HUES6 (cell line): ENCODE measurements around the gene MAP3K12.
A peak's percentile ranks its signal among the peaks of the same experiment; 100 is the strongest.
"Not testable (repeated sequence)": the region's sequence is repeated elsewhere in the genome, so short reads cannot be mapped to it uniquely, and the experiment has no call there.

Source experiments
- H3K27ac ChIP-seq: 2 replicates; pipeline ENCODE4 v1.7.0; 2013; ENCODE audit warnings: low read depth, mild to moderate bottlenecking, low read length, inconsistent platforms
- H3K27me3 ChIP-seq: 2 replicates; pipeline ENCODE4 v1.6.1; 2013; ENCODE audit warnings: low read length; ENCODE audit not compliant: control insufficient read depth, insufficient read depth
- H3K36me3 ChIP-seq: 2 replicates; pipeline ENCODE4 v1.6.1; 2013; ENCODE audit warnings: low read length; ENCODE audit not compliant: control insufficient read depth, insufficient read depth
- H3K4me1 ChIP-seq: 2 replicates; pipeline ENCODE4 v1.6.1; 2013; ENCODE audit warnings: low read length; ENCODE audit not compliant: control insufficient read depth, insufficient read depth
- H3K4me3 ChIP-seq: 2 replicates; pipeline ENCODE4 v1.5.1; 2013; ENCODE audit warnings: low read depth, low read length
- H3K9ac ChIP-seq: one replicate; pipeline ENCODE4 v1.6.1; 2013; ENCODE audit warnings: mild to moderate bottlenecking, low read length
- H3K9me3 ChIP-seq: 2 replicates; pipeline ENCODE4 v1.6.1; 2013; ENCODE audit warnings: low read depth, low read length; ENCODE audit not compliant: control insufficient read depth, insufficient read depth

The MAP3K12 gene, protein sequence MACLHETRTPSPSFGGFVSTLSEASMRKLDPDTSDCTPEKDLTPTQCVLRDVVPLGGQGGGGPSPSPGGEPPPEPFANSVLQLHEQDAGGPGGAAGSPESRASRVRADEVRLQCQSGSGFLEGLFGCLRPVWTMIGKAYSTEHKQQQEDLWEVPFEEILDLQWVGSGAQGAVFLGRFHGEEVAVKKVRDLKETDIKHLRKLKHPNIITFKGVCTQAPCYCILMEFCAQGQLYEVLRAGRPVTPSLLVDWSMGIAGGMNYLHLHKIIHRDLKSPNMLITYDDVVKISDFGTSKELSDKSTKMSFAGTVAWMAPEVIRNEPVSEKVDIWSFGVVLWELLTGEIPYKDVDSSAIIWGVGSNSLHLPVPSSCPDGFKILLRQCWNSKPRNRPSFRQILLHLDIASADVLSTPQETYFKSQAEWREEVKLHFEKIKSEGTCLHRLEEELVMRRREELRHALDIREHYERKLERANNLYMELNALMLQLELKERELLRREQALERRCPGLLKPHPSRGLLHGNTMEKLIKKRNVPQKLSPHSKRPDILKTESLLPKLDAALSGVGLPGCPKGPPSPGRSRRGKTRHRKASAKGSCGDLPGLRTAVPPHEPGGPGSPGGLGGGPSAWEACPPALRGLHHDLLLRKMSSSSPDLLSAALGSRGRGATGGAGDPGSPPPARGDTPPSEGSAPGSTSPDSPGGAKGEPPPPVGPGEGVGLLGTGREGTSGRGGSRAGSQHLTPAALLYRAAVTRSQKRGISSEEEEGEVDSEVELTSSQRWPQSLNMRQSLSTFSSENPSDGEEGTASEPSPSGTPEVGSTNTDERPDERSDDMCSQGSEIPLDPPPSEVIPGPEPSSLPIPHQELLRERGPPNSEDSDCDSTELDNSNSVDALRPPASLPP

DNA sequence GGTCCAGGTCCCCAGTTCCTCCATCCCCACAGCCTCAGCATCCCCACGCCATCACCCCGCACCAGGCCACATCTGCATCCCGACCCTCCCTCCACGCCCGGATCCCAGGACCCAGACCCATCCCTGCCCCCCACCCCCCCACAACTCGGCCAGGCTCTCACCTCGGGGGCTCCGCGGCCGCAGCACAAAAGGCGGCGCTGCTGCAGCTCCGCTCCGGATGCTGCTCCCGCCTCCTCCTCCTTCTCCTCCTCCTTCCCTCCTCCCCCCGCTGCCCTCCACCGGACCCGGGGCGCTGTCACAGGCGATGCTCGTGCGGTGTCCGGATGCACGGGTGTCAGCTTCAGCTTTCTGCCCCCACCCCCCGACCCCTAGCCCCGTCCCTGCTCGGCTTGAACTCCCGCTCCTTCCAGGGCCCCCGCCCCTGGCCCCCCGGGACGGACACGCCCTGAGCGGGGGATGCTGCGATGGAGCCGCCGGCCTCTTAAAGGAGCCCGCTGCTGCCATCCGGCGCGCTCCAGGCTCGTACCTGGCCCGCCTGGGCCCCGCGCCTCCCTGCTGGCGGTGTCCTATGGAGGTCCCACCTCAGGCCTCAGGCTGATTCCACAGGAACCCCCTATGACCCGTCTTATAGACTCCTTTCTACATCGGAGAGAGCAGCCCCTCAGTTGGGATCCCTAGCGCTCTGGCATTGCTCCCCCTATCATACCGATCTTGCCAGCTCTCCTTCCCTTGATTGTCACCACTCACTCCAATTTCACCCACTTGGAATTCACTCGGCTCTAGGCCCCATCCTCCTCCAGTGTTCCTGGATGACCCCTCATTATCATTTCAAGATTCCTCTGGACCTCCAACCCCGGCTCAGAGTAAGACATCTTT lies at the start of gene MAP3K12:
Gene MAP3K12, minus strand, starts transcription at position 193 of the 876 bp plus-strand sequence. CDS start 12,067 bp downstream, outside the sequence.
- Histone ChIP-seq H3K36me3 (peaks cover 17% of the 10 kb centered on the region), H3K4me1 (peaks cover 35% of the 10 kb centered on the region)

DNA sequence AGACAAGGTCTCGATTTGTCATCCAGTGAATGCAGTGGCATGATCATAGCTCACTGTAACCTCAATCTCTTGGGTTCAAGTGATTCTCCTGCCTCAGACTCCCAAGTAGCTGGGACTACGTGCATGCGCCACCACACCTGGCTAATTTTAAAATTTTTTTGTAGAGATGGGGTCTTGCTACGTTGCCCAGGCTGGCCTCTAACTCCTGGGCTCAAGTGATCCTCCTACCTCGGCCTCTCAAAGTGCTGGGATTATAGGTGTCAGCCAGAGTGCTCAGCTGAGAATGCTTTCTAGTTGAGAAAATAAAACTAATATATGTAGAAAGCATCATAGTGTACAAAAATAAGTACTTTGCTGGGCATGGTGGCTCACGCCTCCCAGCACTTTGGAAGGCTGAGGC lies 49.1 kb upstream of the MAP3K12 start:
- H3K4me1 ChIP-seq, H3K27me3 ChIP-seq, H3K9ac ChIP-seq, H3K27ac ChIP-seq, H3K4me3 ChIP-seq, H3K9me3 ChIP-seq: not testable (repeated sequence)
- H3K36me3 ChIP-seq: peaks cover 19% of the 10 kb centered on the region

More for the DNA sequence above, at the start of gene MAP3K12:
- Histone ChIP-seq H3K9ac (peak within 1 kb of the TSS; percentile 64), H3K4me3 (peak within 1 kb of the TSS; percentile 76), H3K9me3 (no peaks in the 10 kb centered on the region), H3K27ac (no peak within 1 kb of the TSS), H3K27me3 (no peaks in the 10 kb centered on the region)

- H3K27ac ChIP-seq: no peak overlapping the region
- no peaks in the 10 kb centered on the region for H3K27me3 ChIP-seq
- peaks cover 3% of the 10 kb centered on the region; the same call in 1 of the 2 replicates for H3K4me1 ChIP-seq
- H3K4me3 ChIP-seq: no peak overlapping the region
- no peaks in the 10 kb centered on the region for H3K9me3 ChIP-seq
- peaks cover 12% of the 10 kb centered on the region; the same call in 1 of the 2 replicates for H3K36me3 ChIP-seq
- H3K9ac ChIP-seq: no peak overlapping the region
These were observed 44.3 kb upstream of the MAP3K12 start for GRCh38 chr12:53543539-53543938.

GRCh38 chr12:53539526-53539925 lies 40.3 kb upstream of the MAP3K12 start:
- H3K36me3 ChIP-seq: peaks cover 29% of the 10 kb centered on the region
- no peaks in the 10 kb centered on the region for H3K27me3 ChIP-seq
- no peak overlapping the region for H3K4me3 ChIP-seq
- no peaks in the 10 kb centered on the region for H3K9me3 ChIP-seq
- no peak overlapping the region for H3K27ac ChIP-seq
- H3K4me1 ChIP-seq: peaks cover 3% of the 10 kb centered on the region; the same call in 1 of the 2 replicates
- H3K9ac ChIP-seq: no peak overlapping the region

GRCh38 chr12:53538209-53538689 lies 39.0 kb upstream of the MAP3K12 start:
- no peaks in the 10 kb centered on the region for H3K4me1 ChIP-seq
- no peaks in the 10 kb centered on the region for H3K9me3 ChIP-seq
- H3K27me3 ChIP-seq: no peaks in the 10 kb centered on the region
- H3K4me3 ChIP-seq: no peak overlapping the region
- H3K27ac ChIP-seq: no peak overlapping the region
- no peak overlapping the region for H3K9ac ChIP-seq
- H3K36me3 ChIP-seq: peaks cover 38% of the 10 kb centered on the region

DNA sequence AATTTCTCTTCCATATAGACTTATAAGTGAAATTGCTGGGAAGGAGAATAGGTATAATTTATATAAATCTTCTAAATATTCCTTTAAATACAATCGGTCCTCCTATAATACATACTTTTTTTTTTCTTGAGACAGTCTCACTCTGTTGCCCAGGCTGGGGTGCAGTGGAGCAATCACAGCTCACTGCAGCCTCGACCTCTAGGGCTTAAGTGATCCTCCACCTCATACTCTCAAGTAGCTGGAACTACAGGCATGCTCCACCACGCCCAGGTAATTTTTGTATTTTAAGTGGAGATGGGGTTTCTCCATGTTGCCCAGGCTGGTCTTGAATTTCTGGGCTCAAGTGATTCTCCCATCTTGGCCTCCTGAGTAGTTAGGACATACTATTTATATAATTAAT lies 37.7 kb upstream of the MAP3K12 start:
- H3K9ac ChIP-seq: no peak overlapping the region
- no peaks in the 10 kb centered on the region for H3K27me3 ChIP-seq
- peaks cover 46% of the 10 kb centered on the region for H3K36me3 ChIP-seq
- no peaks in the 10 kb centered on the region for H3K9me3 ChIP-seq
- H3K4me1 ChIP-seq: no peaks in the 10 kb centered on the region
- H3K4me3 ChIP-seq: no peak overlapping the region
- no peak overlapping the region for H3K27ac ChIP-seq

DNA sequence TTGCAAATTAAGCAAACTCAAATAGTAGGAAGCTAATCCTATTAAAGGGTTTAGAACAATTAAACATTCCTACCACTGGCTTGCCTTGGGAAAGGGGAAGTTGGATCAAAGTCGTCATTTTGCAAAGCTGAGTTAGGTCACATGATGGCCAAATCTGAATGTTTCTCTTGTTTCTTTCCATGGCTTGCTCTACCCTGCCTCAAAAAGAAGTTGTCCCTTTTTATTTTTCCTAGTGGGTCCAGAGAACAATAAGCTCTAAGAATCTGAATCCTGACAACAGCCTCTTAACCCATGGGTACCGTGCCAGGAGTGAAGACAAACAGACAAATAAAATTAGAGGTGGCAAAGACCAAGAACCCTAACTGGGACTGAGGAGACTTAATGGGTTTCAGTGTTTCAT lies 34.2 kb upstream of the MAP3K12 start:
- Histone ChIP-seq H3K4me3 (no peak overlapping the region), H3K27me3 (no peaks in the 10 kb centered on the region), H3K36me3 (peaks cover 60% of the 10 kb centered on the region), H3K9me3 (no peaks in the 10 kb centered on the region), H3K9ac (no peak overlapping the region), H3K4me1 (no peaks in the 10 kb centered on the region), H3K27ac (no peak overlapping the region)

DNA sequence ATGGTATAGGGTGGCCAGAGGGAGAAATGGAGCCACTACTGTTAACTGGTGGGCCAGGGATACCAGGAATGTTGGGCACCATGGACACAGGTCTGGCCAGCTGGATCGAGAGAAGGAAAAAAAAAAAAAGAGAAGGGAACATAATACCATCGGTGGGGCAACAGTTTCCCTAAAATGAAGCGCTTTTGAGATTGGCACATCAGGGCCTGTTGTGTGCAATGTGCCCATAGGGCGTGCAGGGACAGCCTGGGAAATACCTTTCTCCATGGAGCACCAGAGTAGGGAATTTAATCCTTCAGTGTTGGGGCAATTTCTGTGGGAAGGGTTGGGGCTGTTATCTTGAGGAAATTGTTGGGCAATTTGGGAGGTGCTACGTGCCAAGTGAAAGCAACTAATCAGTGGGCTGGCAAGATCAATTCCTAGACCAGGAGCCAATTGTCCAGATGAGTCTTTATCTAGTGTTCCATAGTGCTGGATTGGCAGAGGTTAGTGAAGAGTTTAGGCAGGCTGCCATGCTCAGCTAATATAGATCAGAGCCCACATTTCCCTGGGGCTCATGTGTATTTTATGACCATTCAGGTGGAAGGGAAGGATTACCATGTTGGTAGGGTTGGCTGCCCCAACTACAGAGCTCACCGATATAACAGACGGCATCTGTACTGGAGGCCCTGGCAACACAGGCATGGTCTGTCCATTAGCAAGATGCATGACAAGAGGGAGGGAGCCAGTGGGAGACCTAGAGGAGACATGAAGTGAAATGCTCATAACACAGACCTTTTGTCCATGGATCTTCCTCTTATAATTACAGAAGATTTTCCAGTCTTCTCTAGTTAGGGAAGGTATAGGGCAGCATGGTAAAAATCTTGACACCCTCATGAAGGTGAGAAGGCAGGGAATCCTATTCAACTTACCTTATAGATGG lies 33.5 kb upstream of the MAP3K12 start:
- no peak overlapping the region for H3K27ac ChIP-seq
- H3K9ac ChIP-seq: no peak overlapping the region
- no peaks in the 10 kb centered on the region for H3K27me3 ChIP-seq
- H3K4me1 ChIP-seq: no peaks in the 10 kb centered on the region
- peaks cover 60% of the 10 kb centered on the region for H3K36me3 ChIP-seq
- no peak overlapping the region for H3K4me3 ChIP-seq
- no peaks in the 10 kb centered on the region for H3K9me3 ChIP-seq

DNA sequence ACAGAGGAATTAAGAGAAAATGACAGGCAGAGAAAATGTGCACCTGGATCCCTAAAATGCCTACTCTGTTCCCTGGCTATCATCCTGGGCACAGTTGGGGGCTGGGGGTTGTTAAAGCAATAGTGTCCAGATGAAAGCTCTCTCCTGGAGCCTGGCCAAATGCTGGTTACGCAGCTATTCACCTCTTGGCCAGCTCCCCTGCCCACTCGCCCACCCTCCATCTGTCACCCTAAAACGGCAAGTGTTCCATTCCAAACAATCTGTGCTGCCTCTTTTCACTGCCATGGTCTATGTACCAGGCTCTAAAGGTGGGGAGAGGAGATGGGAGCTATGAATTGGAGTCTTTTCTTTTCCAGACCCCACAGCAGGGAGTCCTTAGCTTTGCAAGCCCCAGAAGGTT lies 32.8 kb upstream of the MAP3K12 start:
- Histone ChIP-seq H3K27me3 (no peaks in the 10 kb centered on the region), H3K9ac (no peak overlapping the region), H3K36me3 (peaks cover 56% of the 10 kb centered on the region), H3K4me1 (no peaks in the 10 kb centered on the region), H3K4me3 (no peak overlapping the region), H3K27ac (no peak overlapping the region), H3K9me3 (no peaks in the 10 kb centered on the region)

GRCh38 chr12:53530920-53531319 lies 31.7 kb upstream of the MAP3K12 start:
- H3K9ac ChIP-seq: no peak overlapping the region
- no peak overlapping the region for H3K4me3 ChIP-seq
- peaks cover 50% of the 10 kb centered on the region for H3K36me3 ChIP-seq
- no peak overlapping the region for H3K27ac ChIP-seq
- no peaks in the 10 kb centered on the region for H3K4me1 ChIP-seq
- no peaks in the 10 kb centered on the region for H3K27me3 ChIP-seq
- H3K9me3 ChIP-seq: no peaks in the 10 kb centered on the region
